Endothelial cell of umbilical vein (primary cell): ENCODE data around the gene MLYCD. TPM values are rescaled to one million over a fixed set of nuclear protein-coding genes. Genes with fewer than 3 reads are reported as not detected.

Experiments
- BruUV-seq: library from RNA; stranded (reverse); fragments of 400-500 nt; replicated peaks from 2 replicates; lab custom pipeline; 2021; lab: Mats Ljungman, UMichigan
- CTCF ChIA-PET: fragments of 300-600, 350-600 bp; sonication (Branson Sonifier 250); formaldehyde crosslinking; loops from one replicate; lab custom pipeline; 2021; ENCODE audit warnings: antibody characterized with exemption, inconsistent platforms; lab: Charles Lee
- POLR2A ChIA-PET: fragments of 300-600, 350-600 bp; sonication (Branson Sonifier 250); formaldehyde crosslinking; loops from one replicate; lab custom pipeline; 2021; ENCODE audit warnings: antibody characterized with exemption, inconsistent platforms; lab: Charles Lee
- DNase-seq: peaks from one replicate; pipeline ENCODE4 v3.0.0-alpha.2; 2011; ENCODE audit warnings: low read depth, low spot score
- FAIRE-seq: peaks from 2 replicates; lab custom pipeline; 2011; peaks lifted over from hg19 to GRCh38; lab: Jason Lieb, UNC
- H2AFZ ChIP-seq: 2 replicates; pipeline ENCODE4 v1.6.0; 2012; ENCODE audit warnings: low read depth, low read length, control low read depth, inconsistent platforms
- H3K27ac ChIP-seq: 2 replicates; pipeline ENCODE4 v1.5.1; 2011; ENCODE audit warnings: low read depth, mild to moderate bottlenecking, control low read depth, low read length, moderate library complexity; ENCODE audit not compliant: insufficient read depth
- H3K27me3 ChIP-seq, 2 experiments: 2 replicates each; pipeline versions ENCODE4 v1.6.0 to v1.6.1; 2011; ENCODE audit warnings: low read length in 2 of 2, mixed read lengths in 1 of 2; ENCODE audit not compliant: control insufficient read depth in 2 of 2, insufficient read depth in 2 of 2
- H3K36me3 ChIP-seq, 2 experiments: 2 replicates in 1 of 2; 3 replicates in 1 of 2; pipeline ENCODE4 v1.5.1; 2011; ENCODE audit warnings: low read length in 2 of 2, mild to moderate bottlenecking in 1 of 2, moderate library complexity in 1 of 2; ENCODE audit not compliant: control insufficient read depth in 2 of 2, insufficient read depth in 2 of 2; ENCODE audit errors: extremely low read depth in 1 of 2
- H3K4me1 ChIP-seq: 3 replicates; pipeline ENCODE4 v1.5.1; 2011; ENCODE audit warnings: mild to moderate bottlenecking, low read length; ENCODE audit not compliant: control insufficient read depth, insufficient read depth; ENCODE audit errors: extremely low read depth
- H3K4me2 ChIP-seq: 2 replicates; pipeline ENCODE4 v1.6.1; 2011; ENCODE audit warnings: low read length, control low read depth, mixed read lengths; ENCODE audit not compliant: insufficient read depth
- H3K4me3 ChIP-seq, 3 experiments: fragments of 200-600 bp in 1 of 3; sonication (generic), shearing (Covaris generic) in 1 of 3; replicated peaks in 1 of 3; 2 replicates each; pipeline ENCODE4 v1.5.1; 2011 to 2016; ENCODE audit warnings: control low read depth in 3 of 3, low read length in 3 of 3, mild to moderate bottlenecking in 2 of 3, inconsistent platforms in 1 of 3, low read depth in 1 of 3, moderate library complexity in 1 of 3; ENCODE audit not compliant: insufficient read depth in 1 of 3
- H3K79me2 ChIP-seq: 2 replicates; pipeline ENCODE4 v1.6.0; 2012; ENCODE audit warnings: low read length, inconsistent platforms; ENCODE audit not compliant: control insufficient read depth, insufficient read depth
- H3K9ac ChIP-seq: replicated peaks from 2 replicates; pipeline ENCODE3; 2011; ENCODE audit warnings: low read length, control low read depth; ENCODE audit not compliant: insufficient read depth; ENCODE audit errors: extremely low read depth
- H3K9me1 ChIP-seq: replicated peaks from 3 replicates; pipeline ENCODE4 v1.6.0; 2011; ENCODE audit warnings: mild to moderate bottlenecking, low read length; ENCODE audit not compliant: control insufficient read depth, insufficient read depth; ENCODE audit errors: extremely low read depth
- H3K9me3 ChIP-seq: replicated peaks from 2 replicates; pipeline ENCODE4 v1.5.1; 2012; ENCODE audit warnings: low read length, inconsistent platforms; ENCODE audit not compliant: control insufficient read depth, insufficient read depth
- H4K20me1 ChIP-seq: replicated peaks from 2 replicates; pipeline ENCODE3; 2011; ENCODE audit warnings: mild to moderate bottlenecking, low read length; ENCODE audit not compliant: control insufficient read depth, insufficient read depth; ENCODE audit errors: extremely low read depth
- CTCF ChIP-seq, 2 donors: IDR thresholded peaks; 1 replicate in 1 of 2; 2 replicates in 1 of 2; pipeline ENCODE4 v1.5.1; 2011; ENCODE audit warnings: low read length in 2 of 2, mild to moderate bottlenecking in 2 of 2, moderate library complexity in 2 of 2, control low read depth in 1 of 2, inconsistent platforms in 1 of 2, low read depth in 1 of 2; ENCODE audit not compliant: insufficient read depth in 1 of 2; ENCODE audit errors: extremely low read depth in 1 of 2
- GATA2 ChIP-seq: IDR thresholded peaks from 2 replicates; pipeline ENCODE4 v1.7.0; 2011; ENCODE audit warnings: low read depth, mild to moderate bottlenecking, moderate library complexity, mixed read lengths, low read length; ENCODE audit not compliant: insufficient read length, insufficient read depth
- JUN ChIP-seq: IDR thresholded peaks from 2 replicates; pipeline ENCODE4 v1.6.1; 2011; ENCODE audit warnings: borderline replicate concordance, low read depth; ENCODE audit not compliant: insufficient read length, insufficient read depth
- POLR2A ChIP-seq: IDR thresholded peaks from 2 replicates; pipeline ENCODE4 v1.6.1; 2012; ENCODE audit warnings: low read depth, mild to moderate bottlenecking, control low read depth, low read length
- POLR2AphosphoS5 ChIP-seq: IDR thresholded peaks from 2 replicates; pipeline ENCODE4 v1.6.1; 2012; ENCODE audit warnings: low read depth, mild to moderate bottlenecking, control low read depth, low read length, moderate library complexity; ENCODE audit not compliant: insufficient read depth
- dilution Hi-C: fragments of 300-500 bp; cut with MboI; formaldehyde crosslinking; loops from one replicate; pipeline ENCODE4 v1.15.0; 2019; ENCODE audit warnings: low sequenced_read_pairs; ENCODE audit not compliant: extremely low pct_ligation_motif_present
- intact Hi-C: fragments of 100-400 bp; cut with micrococcal nuclease; formaldehyde crosslinking; loops from one replicate; pipeline ENCODE4 v1.10.0; 2022
- polyA plus RNA-seq, 4 experiments: library from polyadenylated mRNA; depleted of rRNA in 3 of 4; stranded (reverse) in 3 of 4; unstranded in 1 of 4; fragments of >200 nt; gene quantifications; 2 replicates each; pipeline versions ENCODE4 v1.2.1 to v1.2.3, GENCODE V29; 2011 to 2012; ENCODE audit warnings: missing spikeins in 1 of 4
- total RNA-seq: library from RNA; stranded (reverse); gene quantifications from 2 replicates; pipeline ENCODE4 v1.2.3, GENCODE V29; 2021

Gene MLYCD
- total and polyA plus RNA-seq, 2 donors (not counting 3 experiments of a cell fraction or from before 2014, with no cell fraction given), result 2.0 to 3.4 TPM

GRCh38 chr16:83901101-83901500, 2.2 kb downstream of the MLYCD start:
- CTCF ChIA-PET, result interaction anchor here (0.9 to 1.0 kb wide), 2 partner anchors 25 to 75 kb away, joined by 3 read pairs; no protein-coding TSS in a partner anchor
- dilution Hi-C loops, result no loop called here
- POLR2A ChIA-PET, result no interaction called here

More at GRCh38 chr16:83901101-83901500, 2.2 kb downstream of the MLYCD start:
- no peaks in the 10 kb centered on the region for H4K20me1 ChIP-seq
- H3K4me3 ChIP-seq, result no peak overlapping the region
- FAIRE-seq, result no peak
- H3K4me1 ChIP-seq, result peaks cover 10% of the 10 kb centered on the region
- H3K36me3 ChIP-seq, result no peaks in the 10 kb centered on the region
- H3K9me1 ChIP-seq, result no peaks in the 10 kb centered on the region
- no peaks in the 10 kb centered on the region for H3K9me3 ChIP-seq
- intact Hi-C loops, result no loop called here
- no peak for TF ChIP-seq POLR2AphosphoS5
- no peak for TF ChIP-seq CTCF (IDR thresholded peaks at IDR 0.05; ENCODE audit: extremely low read depth in 1 of 2, insufficient read depth in 1 of 2, low read depth in 1 of 2, low read length in 2 of 2)
- no peak for TF ChIP-seq JUN
- no peak for TF ChIP-seq GATA2
- no peak for TF ChIP-seq POLR2A
- no peak for DNase-seq
- no peak overlapping the region for H3K4me2 ChIP-seq
- no peaks in the 10 kb centered on the region for H3K27me3 ChIP-seq
- H2AFZ ChIP-seq, result no peak overlapping the region
- no peaks in the 10 kb centered on the region for H3K79me2 ChIP-seq
- no peak overlapping the region for H3K27ac ChIP-seq
- no peak overlapping the region for H3K9ac ChIP-seq
- BruUV-seq, result no TSS peak
